ENCODE measurements around the gene LPCAT2. TPM values are rescaled to one million over a fixed set of nuclear protein-coding genes. Genes with fewer than 3 reads are reported as not detected.

LPCAT2 gene, protein sequence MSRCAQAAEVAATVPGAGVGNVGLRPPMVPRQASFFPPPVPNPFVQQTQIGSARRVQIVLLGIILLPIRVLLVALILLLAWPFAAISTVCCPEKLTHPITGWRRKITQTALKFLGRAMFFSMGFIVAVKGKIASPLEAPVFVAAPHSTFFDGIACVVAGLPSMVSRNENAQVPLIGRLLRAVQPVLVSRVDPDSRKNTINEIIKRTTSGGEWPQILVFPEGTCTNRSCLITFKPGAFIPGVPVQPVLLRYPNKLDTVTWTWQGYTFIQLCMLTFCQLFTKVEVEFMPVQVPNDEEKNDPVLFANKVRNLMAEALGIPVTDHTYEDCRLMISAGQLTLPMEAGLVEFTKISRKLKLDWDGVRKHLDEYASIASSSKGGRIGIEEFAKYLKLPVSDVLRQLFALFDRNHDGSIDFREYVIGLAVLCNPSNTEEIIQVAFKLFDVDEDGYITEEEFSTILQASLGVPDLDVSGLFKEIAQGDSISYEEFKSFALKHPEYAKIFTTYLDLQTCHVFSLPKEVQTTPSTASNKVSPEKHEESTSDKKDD
- 14.4 and 52.4 TPM in 2 replicates for total RNA-seq

GRCh38 chr16:55508941-55509931, at the start of gene LPCAT2:
Gene LPCAT2 (plus strand): TSS chr16:55509072. CDS start chr16:55509182, 110 bp downstream.

GRCh38 chr16:55478827-55479429, 29.9 kb upstream of the LPCAT2 start, which contains the start of gene MMP2:
Gene MMP2 (plus strand): TSS chr16:55479198. CDS start chr16:55479480, 282 bp downstream.

DNA sequence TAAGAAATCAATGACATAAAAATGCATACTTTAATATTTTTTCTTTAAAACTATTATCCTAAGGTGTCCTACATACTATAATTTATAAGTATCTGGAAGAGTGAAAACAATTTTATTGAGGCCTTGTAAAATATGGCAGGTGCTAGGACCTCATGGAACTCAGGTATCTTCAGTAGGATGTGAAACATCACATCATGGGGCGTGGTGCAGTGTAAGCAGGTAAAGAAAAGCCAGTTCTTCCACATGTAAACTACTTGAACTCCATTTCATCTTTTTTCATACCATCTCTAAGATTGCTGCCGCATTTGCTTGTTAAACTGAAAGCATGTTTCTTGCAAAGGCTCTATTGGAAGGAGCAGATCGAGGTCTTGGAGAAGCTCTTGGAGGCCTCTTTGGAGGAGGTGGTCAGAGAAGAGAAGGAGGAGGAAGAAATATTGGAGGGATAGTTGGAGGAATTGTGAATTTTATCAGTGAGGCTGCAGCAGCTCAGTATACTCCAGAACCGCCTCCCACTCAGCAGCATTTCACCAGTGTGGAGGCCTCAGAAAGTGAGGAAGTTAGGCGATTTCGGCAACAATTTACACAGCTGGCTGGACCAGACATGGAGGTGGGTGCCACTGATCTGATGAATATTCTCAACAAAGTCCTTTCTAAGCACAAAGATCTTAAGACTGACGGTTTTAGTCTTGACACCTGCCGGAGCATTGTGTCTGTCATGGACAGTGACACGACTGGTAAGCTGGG, 57.7 kb downstream of the LPCAT2 start, which contains the start of gene CAPNS2:
Gene CAPNS2 (plus strand): TSS at position 253 of the 744 bp plus-strand sequence. CDS start 73 bp downstream, at position 326.

Other genes with a start within 250 kb of the LPCAT2 start
- gene IRX6, start 184.9 kb upstream of the LPCAT2 start, total RNA-seq = not detected in 2 replicates
- 875 and 1,286 TPM in 2 replicates for gene MMP2, start 29.9 kb upstream of the LPCAT2 start, total RNA-seq
- 0.72 and 0.88 TPM in 2 replicates for gene CAPNS2, start 57.6 kb downstream of the LPCAT2 start, total RNA-seq
- 0.43 TPM in 1 of 2 replicates, not detected in the other for gene SLC6A2, start 146.9 kb downstream of the LPCAT2 start, total RNA-seq

Measured in placental pericyte (primary cell).